PC-9 (cell line): ENCODE data around the gene ANXA3. TPM values are rescaled to one million over a fixed set of nuclear protein-coding genes. Genes with fewer than 3 reads are reported as not detected.

Source experiments
- BruUV-seq: library from RNA; stranded (reverse); fragments of 400-500 nt; replicated peaks from 2 replicates; lab custom pipeline; 2021; lab: Mats Ljungman, UMichigan
- CTCF ChIA-PET: fragments of 300-600 bp; sonication (Branson Sonifier 250); formaldehyde crosslinking; loops from one replicate; lab custom pipeline; 2022; ENCODE audit warnings: antibody characterized with exemption; lab: Charles Lee
- POLR2A ChIA-PET: fragments of 300-600 bp; sonication (Branson Sonifier 250); formaldehyde crosslinking; loops from one replicate; lab custom pipeline; 2022; ENCODE audit warnings: antibody characterized with exemption; ENCODE audit not compliant: unreplicated experiment; lab: Charles Lee
- DNase-seq, 2 experiments: peaks; one replicate each; pipeline versions ENCODE4 v3.0.0 to v3.0.0-alpha.2; 2015 to 2022; ENCODE audit warnings: mixed read lengths in 1 of 2
- H2AFZ ChIP-seq: fragments of 200-600 bp; sonication (generic); 2 replicates; pipeline ENCODE4 v1.8.1; 2017; ENCODE audit warnings: antibody characterized with exemption
- H3F3A ChIP-seq: fragments of 200-600 bp; sonication (generic); 2 replicates; pipeline ENCODE4 v1.8.1; 2017; ENCODE audit warnings: antibody characterized with exemption, mild to moderate bottlenecking, low read depth; ENCODE audit not compliant: insufficient read depth
- H3K27ac ChIP-seq: fragments of 200-600 bp; sonication (generic); 2 replicates; pipeline ENCODE4 v1.6.1; 2016; ENCODE audit warnings: mixed run types
- H3K27me3 ChIP-seq: fragments of 200-600 bp; sonication (generic); 2 replicates; pipeline ENCODE4 v1.6.1; 2016; ENCODE audit warnings: low read depth, mixed run types; ENCODE audit not compliant: insufficient read depth
- H3K36me3 ChIP-seq: fragments of 200-600 bp; sonication (generic); 2 replicates; pipeline ENCODE4 v1.6.1; 2016; ENCODE audit warnings: low read depth, mixed run types
- H3K4me1 ChIP-seq: fragments of 200-600 bp; sonication (generic); replicated peaks from 2 replicates; pipeline ENCODE4 v1.6.1; 2016; ENCODE audit warnings: mixed run types; ENCODE audit not compliant: insufficient read depth
- H3K4me2 ChIP-seq: fragments of 200-600 bp; sonication (generic); 2 replicates; pipeline ENCODE4 v1.6.1; 2017; ENCODE audit warnings: mixed run types
- H3K4me3 ChIP-seq: fragments of 200-600 bp; sonication (generic); 2 replicates; pipeline ENCODE4 v1.6.1; 2016; ENCODE audit warnings: mixed run types
- H3K79me2 ChIP-seq: fragments of 200-600 bp; sonication (generic); 2 replicates; pipeline ENCODE4 v1.6.1; 2017; ENCODE audit warnings: low read depth, mixed run types
- H3K9me2 ChIP-seq: fragments of 200-600 bp; sonication (generic); 2 replicates; pipeline ENCODE4 v1.8.1; 2017; ENCODE audit warnings: mild to moderate bottlenecking; ENCODE audit not compliant: insufficient read depth
- H3K9me3 ChIP-seq: fragments of 200-600 bp; sonication (generic); 2 replicates; pipeline ENCODE4 v1.8.1; 2016; ENCODE audit warnings: low read depth; ENCODE audit not compliant: insufficient read depth
- H4K20me1 ChIP-seq: fragments of 200-600 bp; sonication (generic); 2 replicates; pipeline ENCODE4 v1.8.1; 2017; ENCODE audit not compliant: insufficient read depth
- EZH2 ChIP-seq: fragments of 200-600 bp; sonication (generic); IDR thresholded peaks from 2 replicates; pipeline ENCODE4 v1.8.0; 2017; ENCODE audit warnings: antibody characterized with exemption, low read depth
- intact Hi-C: fragments of 100-400 bp; cut with micrococcal nuclease; formaldehyde crosslinking; loops from one replicate; pipeline ENCODE4 v1.10.0; 2022; ENCODE audit not compliant: unreplicated experiment
- total RNA-seq: library from RNA; stranded (reverse); gene quantifications from 2 replicates; pipeline ENCODE4 v1.2.3, GENCODE V29; 2021
- TF ChIP-seq, protein P1 (sequence below): fragments of 200-600 bp; sonication (generic); conservative IDR thresholded peaks from 2 replicates; pipeline ENCODE4 v1.6.1; 2017; ENCODE audit warnings: mixed run types, antibody characterized with exemption, mild to moderate bottlenecking, moderate library complexity

Gene ANXA3
- total RNA-seq, 1 experiment from 2014 or later: 140 TPM

GRCh38 chr4:78599147-78599546 lies 47.6 kb downstream of the ANXA3 start:
- TF ChIP-seq, protein P1, sequence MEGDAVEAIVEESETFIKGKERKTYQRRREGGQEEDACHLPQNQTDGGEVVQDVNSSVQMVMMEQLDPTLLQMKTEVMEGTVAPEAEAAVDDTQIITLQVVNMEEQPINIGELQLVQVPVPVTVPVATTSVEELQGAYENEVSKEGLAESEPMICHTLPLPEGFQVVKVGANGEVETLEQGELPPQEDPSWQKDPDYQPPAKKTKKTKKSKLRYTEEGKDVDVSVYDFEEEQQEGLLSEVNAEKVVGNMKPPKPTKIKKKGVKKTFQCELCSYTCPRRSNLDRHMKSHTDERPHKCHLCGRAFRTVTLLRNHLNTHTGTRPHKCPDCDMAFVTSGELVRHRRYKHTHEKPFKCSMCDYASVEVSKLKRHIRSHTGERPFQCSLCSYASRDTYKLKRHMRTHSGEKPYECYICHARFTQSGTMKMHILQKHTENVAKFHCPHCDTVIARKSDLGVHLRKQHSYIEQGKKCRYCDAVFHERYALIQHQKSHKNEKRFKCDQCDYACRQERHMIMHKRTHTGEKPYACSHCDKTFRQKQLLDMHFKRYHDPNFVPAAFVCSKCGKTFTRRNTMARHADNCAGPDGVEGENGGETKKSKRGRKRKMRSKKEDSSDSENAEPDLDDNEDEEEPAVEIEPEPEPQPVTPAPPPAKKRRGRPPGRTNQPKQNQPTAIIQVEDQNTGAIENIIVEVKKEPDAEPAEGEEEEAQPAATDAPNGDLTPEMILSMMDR: no peak
- TF ChIP-seq EZH2: no peak
- H3K4me2 ChIP-seq: no peak overlapping the region
- BruUV-seq: no TSS peak
- intact Hi-C loops: loop anchor here (10.0 kb wide), 1 partner anchor 644 kb away; no protein-coding TSS in a partner anchor
- H3K27me3 ChIP-seq: no peaks in the 10 kb centered on the region
- CTCF ChIA-PET: no interaction called here
- DNase-seq: no peak
- H4K20me1 ChIP-seq: no peaks in the 10 kb centered on the region
- no peaks in the 10 kb centered on the region for H3F3A ChIP-seq
- no peaks in the 10 kb centered on the region for H3K79me2 ChIP-seq
- H2AFZ ChIP-seq: no peak overlapping the region
- H3K9me2 ChIP-seq: no peaks in the 10 kb centered on the region
- no peaks in the 10 kb centered on the region for H3K9me3 ChIP-seq
- H3K36me3 ChIP-seq: peaks cover 16% of the 10 kb centered on the region
- H3K27ac ChIP-seq: no peak overlapping the region
- no peaks in the 10 kb centered on the region for H3K4me1 ChIP-seq
- POLR2A ChIA-PET: interaction anchor here (0.6 kb wide), 1 partner anchor 1087 kb away, joined by 9 read pairs; no protein-coding TSS in a partner anchor
- no peak overlapping the region for H3K4me3 ChIP-seq

GRCh38 chr4:78599931-78600375 lies 48.4 kb downstream of the ANXA3 start:
- POLR2A ChIA-PET: no interaction called here
- Histone ChIP-seq H3K9me2 (no peaks in the 10 kb centered on the region), H3K4me1 (no peaks in the 10 kb centered on the region), H3K36me3 (peaks cover 19% of the 10 kb centered on the region), H3K79me2 (no peaks in the 10 kb centered on the region), H3K27me3 (no peaks in the 10 kb centered on the region), H3K4me3 (no peak overlapping the region), H3K4me2 (no peak overlapping the region), H4K20me1 (no peaks in the 10 kb centered on the region), H3K27ac (no peak overlapping the region), H3F3A (no peaks in the 10 kb centered on the region), H2AFZ (no peak overlapping the region), H3K9me3 (no peaks in the 10 kb centered on the region)
- CTCF ChIA-PET: no interaction called here
- intact Hi-C loops: loop anchor here (10.0 kb wide), 1 partner anchor 645 kb away; no protein-coding TSS in a partner anchor
- BruUV-seq: no TSS peak
- TF ChIP-seq EZH2: no peak
- TF ChIP-seq, protein P1: no peak
- DNase-seq: no peak

GRCh38 chr4:78601013-78601412 lies 49.4 kb downstream of the ANXA3 start:
- Histone ChIP-seq H3K4me1 (no peaks in the 10 kb centered on the region), H4K20me1 (no peaks in the 10 kb centered on the region), H3K27me3 (no peaks in the 10 kb centered on the region), H3K4me3 (no peak overlapping the region), H3K9me3 (no peaks in the 10 kb centered on the region), H2AFZ (no peak overlapping the region), H3F3A (no peaks in the 10 kb centered on the region), H3K27ac (no peak overlapping the region), H3K36me3 (peaks cover 21% of the 10 kb centered on the region), H3K9me2 (no peaks in the 10 kb centered on the region), H3K79me2 (no peaks in the 10 kb centered on the region), H3K4me2 (no peak overlapping the region)
- no peak for DNase-seq
- ChIA-PET CTCF (no interaction called here), POLR2A (interaction anchor here (0.9 kb wide), 1 partner anchor 74 kb away, joined by 3 read pairs; no protein-coding TSS in a partner anchor)
- TF ChIP-seq, protein P1: no peak
- TF ChIP-seq EZH2: no peak
- BruUV-seq: no TSS peak
- intact Hi-C loops: no loop called here
